Gastrocnemius medialis (tissue), 4 donors: Measurements from ENCODE around the gene GTPBP8. TPM values are rescaled to one million over a fixed set of nuclear protein-coding genes. Genes with fewer than 3 reads are reported as not detected.
A peak's percentile ranks its signal among the peaks of the same experiment; 100 is the strongest.

Experiments
- ATAC-seq, 2 donors: fragments of 150-250 bp; one replicate each; pipeline ENCODE4 v1.9.1; 2016
- DNase-seq, 2 donors: peaks; one replicate each; pipeline ENCODE4 v3.0.0-alpha.2; 2019
- H3K27ac ChIP-seq, 4 donors: fragments of 200-600 bp; sonication (generic); 1 replicate in 1 of 4; 2 replicates in 3 of 4; pipeline ENCODE4 v1.5.1; 2016 to 2018; ENCODE audit warnings: mild to moderate bottlenecking in 2 of 4, moderate library complexity in 1 of 4
- H3K27me3 ChIP-seq, 3 donors: fragments of 200-600 bp; sonication (generic) in 2 of 3; 1 replicate in 1 of 3; 2 replicates in 2 of 3; pipeline versions ENCODE4 v1.5.1 to v1.6.0; 2016 to 2019; ENCODE audit warnings: mild to moderate bottlenecking in 1 of 3, moderate library complexity in 1 of 3
- H3K36me3 ChIP-seq, 2 donors: fragments of 200-600 bp; sonication (generic) in 1 of 2; one replicate each; pipeline ENCODE4 v1.5.1; 2017 to 2018
- H3K4me1 ChIP-seq, 2 donors: fragments of 200-600 bp; sonication (generic) in 1 of 2; one replicate each; pipeline ENCODE4 v1.5.1; 2016 to 2017; ENCODE audit warnings: mild to moderate bottlenecking in 2 of 2
- H3K4me3 ChIP-seq, 4 donors: fragments of 200-600 bp; sonication (generic) in 3 of 4; 1 replicate in 1 of 4; 2 replicates in 3 of 4; pipeline ENCODE4 v1.5.1; 2016 to 2019; ENCODE audit warnings: mild to moderate bottlenecking in 2 of 4
- H3K9me3 ChIP-seq, 3 donors: fragments of 200-600 bp; sonication (generic) in 2 of 3; 1 replicate in 1 of 3; 2 replicates in 2 of 3; pipeline ENCODE4 v1.5.1; 2016 to 2019
- POLR2A ChIP-seq, 2 donors: fragments of 450-650 bp; IDR thresholded peaks; one replicate each; pipeline ENCODE4 v1.6.1; 2017; ENCODE audit warnings: antibody characterized with exemption in 2 of 2, mild to moderate bottlenecking in 2 of 2, moderate library complexity in 2 of 2
- in situ Hi-C, 4 donors: fragments of 200-750 bp; cut with MboI; loops; one replicate each; pipeline versions ENCODE4 v1.15.0 to v1.8.0; 2017; ENCODE audit warnings: low sequenced_read_pairs in 4 of 4
- intact Hi-C: fragments of 100-400 bp; cut with DNase I; formaldehyde crosslinking; loops from one replicate; pipeline ENCODE4 v1.15.1; 2023; ENCODE audit warnings: low total_unique reads
- total RNA-seq, 4 donors: library from RNA; depleted of rRNA; stranded (reverse); fragments of >200 nt; gene quantifications; one replicate each; pipeline versions ENCODE4 v1.1.0 to v1.2.3, GENCODE V29; 2016
- TF ChIP-seq, protein P1 (sequence below), 5 experiments: fragments of 450-650 bp in 3 of 5; fragments of 200-600 bp in 2 of 5; sonication (generic) in 2 of 5; IDR thresholded peaks in 4 of 5; conservative IDR thresholded peaks in 1 of 5; 1 replicate in 4 of 5; 2 replicates in 1 of 5; pipeline ENCODE4 v1.5.1; 2016 to 2019; ENCODE audit warnings: antibody characterized with exemption in 5 of 5, mild to moderate bottlenecking in 3 of 5, moderate library complexity in 3 of 5

Gene GTPBP8
- 10 to 100 TPM; 21.4 to 78.3 (median 40.7) TPM for total RNA-seq

DNA sequence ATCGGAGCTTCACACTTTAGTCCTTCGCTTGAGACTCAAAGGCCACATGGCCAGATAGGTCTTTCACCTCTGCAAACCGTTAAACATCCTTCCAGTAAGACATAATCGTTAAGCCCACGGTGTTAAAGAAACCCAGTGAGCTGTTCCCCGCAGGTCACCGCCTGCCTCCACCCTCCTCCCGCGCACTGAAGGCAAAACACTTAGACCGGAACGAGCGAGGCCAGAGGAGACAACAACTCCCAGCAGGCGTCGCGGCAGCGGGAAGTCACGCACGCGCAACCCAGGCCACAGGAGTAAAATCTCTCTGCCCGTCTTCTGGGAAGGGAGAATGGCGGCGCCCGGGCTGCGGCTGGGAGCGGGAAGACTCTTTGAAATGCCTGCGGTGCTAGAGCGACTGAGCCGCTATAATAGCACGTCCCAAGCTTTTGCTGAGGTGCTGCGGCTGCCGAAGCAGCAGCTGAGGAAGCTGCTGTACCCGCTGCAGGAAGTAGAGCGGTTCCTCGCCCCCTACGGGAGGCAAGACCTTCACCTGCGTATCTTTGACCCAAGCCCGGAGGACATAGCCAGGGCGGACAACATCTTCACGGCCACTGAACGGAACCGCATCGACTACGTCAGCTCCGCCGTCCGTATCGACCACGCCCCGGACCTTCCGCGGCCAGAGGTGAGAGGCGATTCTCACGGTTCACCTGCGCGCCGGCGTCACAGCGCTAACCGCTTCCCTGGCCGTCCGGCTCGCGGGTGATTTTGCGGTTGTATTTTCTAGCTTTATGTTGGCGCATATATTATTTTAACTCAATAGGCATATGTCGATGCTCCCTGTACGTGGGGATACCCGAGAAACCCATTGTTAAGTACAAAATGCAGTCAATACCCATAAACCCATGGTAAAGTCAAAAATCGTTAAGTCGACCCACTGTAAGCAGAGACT, at the start of gene GTPBP8:
Gene GTPBP8 (plus strand): TSS at position 313 of the 931 bp plus-strand sequence. CDS start 16 bp downstream, at position 329.
- ATAC-seq (peak; percentile 98), DNase-seq (peak; percentile 86 to 87)
- peak within 1 kb of the TSS; percentile 82 to 89 (median 88) for H3K4me3 ChIP-seq
- H3K27ac ChIP-seq = peak within 1 kb of the TSS; percentile 92 to 97 (median 94)
- TF ChIP-seq, protein P1, sequence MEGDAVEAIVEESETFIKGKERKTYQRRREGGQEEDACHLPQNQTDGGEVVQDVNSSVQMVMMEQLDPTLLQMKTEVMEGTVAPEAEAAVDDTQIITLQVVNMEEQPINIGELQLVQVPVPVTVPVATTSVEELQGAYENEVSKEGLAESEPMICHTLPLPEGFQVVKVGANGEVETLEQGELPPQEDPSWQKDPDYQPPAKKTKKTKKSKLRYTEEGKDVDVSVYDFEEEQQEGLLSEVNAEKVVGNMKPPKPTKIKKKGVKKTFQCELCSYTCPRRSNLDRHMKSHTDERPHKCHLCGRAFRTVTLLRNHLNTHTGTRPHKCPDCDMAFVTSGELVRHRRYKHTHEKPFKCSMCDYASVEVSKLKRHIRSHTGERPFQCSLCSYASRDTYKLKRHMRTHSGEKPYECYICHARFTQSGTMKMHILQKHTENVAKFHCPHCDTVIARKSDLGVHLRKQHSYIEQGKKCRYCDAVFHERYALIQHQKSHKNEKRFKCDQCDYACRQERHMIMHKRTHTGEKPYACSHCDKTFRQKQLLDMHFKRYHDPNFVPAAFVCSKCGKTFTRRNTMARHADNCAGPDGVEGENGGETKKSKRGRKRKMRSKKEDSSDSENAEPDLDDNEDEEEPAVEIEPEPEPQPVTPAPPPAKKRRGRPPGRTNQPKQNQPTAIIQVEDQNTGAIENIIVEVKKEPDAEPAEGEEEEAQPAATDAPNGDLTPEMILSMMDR (IDR thresholded peaks at IDR 0.05 in 4 of 5, conservative IDR thresholded peaks at IDR 0.05 in 1 of 5) = peak in 3 of 5 experiments; percentile 15 to 28 (median 22)
- TF ChIP-seq POLR2A (IDR thresholded peaks at IDR 0.05) = peak; percentile 71 to 86
- H3K36me3 ChIP-seq = no peaks in the 10 kb centered on the region
- intact Hi-C loops (loop anchor here (1.0 to 5.0 kb wide), 3 partner anchors 28 to 430 kb away; partner anchors contain the start of genes ATG3 and CCDC80), in situ Hi-C loops (no loop called here)
- no peaks in the 10 kb centered on the region for H3K27me3 ChIP-seq
- H3K9me3 ChIP-seq = no peaks in the 10 kb centered on the region
- H3K4me1 ChIP-seq = peaks cover 20 to 21% of the 10 kb centered on the region in 2 donors

DNA sequence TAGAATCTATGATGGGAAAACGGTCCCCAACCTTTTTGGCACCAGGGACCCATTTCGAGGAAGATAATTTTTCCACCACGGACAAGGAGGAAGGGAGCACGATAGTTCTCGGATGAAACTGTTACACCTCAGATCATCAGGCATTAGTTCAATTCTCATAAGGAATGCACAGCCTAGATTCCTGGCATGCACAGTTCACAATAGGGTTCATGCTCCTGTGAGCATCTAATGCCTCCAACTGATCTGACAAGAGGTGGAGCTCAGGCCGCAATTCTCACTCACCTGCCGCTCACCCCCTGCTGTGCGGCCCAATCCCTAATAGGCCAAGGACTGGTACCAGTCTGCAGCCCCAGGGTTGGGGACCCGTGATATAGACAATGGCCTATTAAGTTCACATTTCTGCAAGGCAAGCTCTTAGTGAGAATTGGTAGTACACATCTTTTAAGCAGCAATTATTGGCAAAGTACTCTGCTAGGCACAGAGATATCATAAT, 42.4 kb upstream of the GTPBP8 start:
- no peak overlapping the region for H3K27ac ChIP-seq
- DNase-seq (no peak), ATAC-seq (no peak)
- intact Hi-C loops = no loop called here
- H3K27me3 ChIP-seq = no peaks in the 10 kb centered on the region
- no peak overlapping the region for H3K4me3 ChIP-seq
- H3K36me3 ChIP-seq = no peaks in the 10 kb centered on the region
- no peaks in the 10 kb centered on the region for H3K9me3 ChIP-seq
- H3K4me1 ChIP-seq = no peaks in the 10 kb centered on the region
- TF ChIP-seq, protein P1 (IDR thresholded peaks at IDR 0.05 in 4 of 5, conservative IDR thresholded peaks at IDR 0.05 in 1 of 5) = no peak
- no peak for TF ChIP-seq POLR2A (IDR thresholded peaks at IDR 0.05)
- in situ Hi-C loops = no loop called here

DNA sequence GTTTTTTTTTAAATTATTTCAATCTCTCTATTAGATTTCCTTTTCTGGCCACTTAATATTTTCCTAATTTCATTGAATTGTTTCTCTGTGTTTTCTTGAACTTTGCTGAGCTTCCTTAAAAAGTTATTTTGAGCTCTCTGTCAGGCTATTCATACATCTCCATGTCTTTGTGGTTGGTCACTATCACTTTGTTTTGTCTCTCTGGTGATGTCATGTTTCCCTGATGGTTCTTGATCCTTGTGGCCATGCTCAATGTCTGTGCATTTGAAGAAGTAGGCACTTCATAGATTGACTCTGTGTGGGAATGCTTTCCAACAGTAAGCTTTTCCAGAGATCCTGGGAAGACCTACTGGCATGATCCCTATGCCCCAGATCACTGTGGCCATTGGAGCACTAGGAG, 34.4 kb upstream of the GTPBP8 start:
- ATAC-seq = no peak
- H3K4me3 ChIP-seq = no peak overlapping the region

DNA sequence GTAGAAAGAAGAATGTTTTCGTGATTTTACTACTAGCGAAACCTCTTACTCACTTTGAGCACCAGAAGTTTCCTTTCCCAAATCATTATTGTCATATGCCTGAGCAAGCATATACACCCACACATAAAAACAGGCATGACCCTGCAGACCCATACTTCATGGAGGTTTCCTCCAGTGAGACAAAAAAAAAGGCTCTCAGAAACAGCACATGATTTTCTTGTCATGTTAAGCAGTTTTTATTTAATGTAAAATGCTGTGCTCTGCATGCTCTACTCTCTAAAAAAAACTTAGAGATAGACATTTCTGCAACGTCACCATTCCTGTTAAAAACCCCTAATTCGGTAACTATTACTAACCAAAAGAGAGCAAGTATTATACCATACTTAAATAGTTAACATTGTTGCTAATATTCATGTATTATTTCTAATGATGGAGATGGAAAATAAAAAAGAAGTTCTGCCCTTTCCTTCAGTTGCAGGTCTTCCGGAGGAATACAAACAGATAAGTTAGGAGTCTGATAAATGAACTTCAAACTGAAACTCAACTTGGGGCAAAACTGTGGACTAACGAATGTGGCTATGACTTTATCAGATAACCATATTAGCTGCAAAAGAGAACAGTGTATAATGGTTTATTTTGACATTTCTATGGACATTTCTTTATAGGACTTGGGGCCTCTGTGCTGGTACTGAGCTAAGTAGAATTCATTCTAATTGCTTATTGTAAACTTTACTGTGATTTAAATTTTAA, 31.8 kb upstream of the GTPBP8 start:
- TF ChIP-seq, protein P1 (IDR thresholded peaks at IDR 0.05 in 4 of 5, conservative IDR thresholded peaks at IDR 0.05 in 1 of 5) = no peak
- TF ChIP-seq POLR2A (IDR thresholded peaks at IDR 0.05) = no peak
- DNase-seq (no peak), ATAC-seq (no peak)
- H3K27ac ChIP-seq = no peak overlapping the region
- no peaks in the 10 kb centered on the region for H3K9me3 ChIP-seq
- no peaks in the 10 kb centered on the region for H3K27me3 ChIP-seq
- no peaks in the 10 kb centered on the region for H3K4me1 ChIP-seq
- no peak overlapping the region for H3K4me3 ChIP-seq
- intact Hi-C loops (no loop called here), in situ Hi-C loops (no loop called here)
- H3K36me3 ChIP-seq = no peaks in the 10 kb centered on the region

More for the DNA sequence above, 34.4 kb upstream of the GTPBP8 start:
- Histone ChIP-seq H3K27ac (no peak overlapping the region), H3K9me3 (no peaks in the 10 kb centered on the region), H3K36me3 (no peaks in the 10 kb centered on the region), H3K27me3 (no peaks in the 10 kb centered on the region), H3K4me1 (no peaks in the 10 kb centered on the region)
- TF ChIP-seq, protein P1 (IDR thresholded peaks at IDR 0.05 in 4 of 5, conservative IDR thresholded peaks at IDR 0.05 in 1 of 5) = no peak
- no peak for TF ChIP-seq POLR2A (IDR thresholded peaks at IDR 0.05)
- no peak for DNase-seq
- intact Hi-C loops = no loop called here
- in situ Hi-C loops = no loop called here
